ENCODE measurements around the gene EBF3.

Gene EBF3

GRCh38 chr10:129965425-129965808 lies 1.3 kb upstream of the EBF3 start:
- TF ChIP-seq FOXP2 (optimal IDR thresholded peaks at IDR 0.05; ENCODE audit: borderline replicate concordance, extremely low read depth, extremely low read length, insufficient read depth) (no peak), SIN3A (IDR thresholded peaks at IDR 0.05; ENCODE audit: borderline replicate concordance, insufficient read depth, low read length) (no peak), TAF1 (IDR thresholded peaks at IDR 0.05; ENCODE audit: borderline replicate concordance, insufficient read depth, low read length) (no peak), POLR2AphosphoS5 (IDR thresholded peaks at IDR 0.05; ENCODE audit: low read depth, low read length) (no peak), REST (IDR thresholded peaks at IDR 0.05; ENCODE audit: insufficient read depth in 1 of 2, low read depth in 2 of 2, low read length in 2 of 2) (no peak)

GRCh38 chr10:129964611-129965424 lies 744 bp upstream of the EBF3 start:
- TF ChIP-seq SIN3A (IDR thresholded peaks at IDR 0.05; ENCODE audit: borderline replicate concordance, insufficient read depth, low read length) = no peak
- TF ChIP-seq POLR2AphosphoS5 (IDR thresholded peaks at IDR 0.05; ENCODE audit: low read depth, low read length) = no peak
- TF ChIP-seq TAF1 (IDR thresholded peaks at IDR 0.05; ENCODE audit: borderline replicate concordance, insufficient read depth, low read length) = no peak
- TF ChIP-seq FOXP2 (optimal IDR thresholded peaks at IDR 0.05; ENCODE audit: borderline replicate concordance, extremely low read depth, extremely low read length, insufficient read depth) = no peak
- TF ChIP-seq REST (IDR thresholded peaks at IDR 0.05; ENCODE audit: insufficient read depth in 1 of 2, low read depth in 2 of 2, low read length in 2 of 2) = no peak

- TF ChIP-seq SIN3A (IDR thresholded peaks at IDR 0.05; ENCODE audit: borderline replicate concordance, insufficient read depth, low read length) = no peak
- no peak for TF ChIP-seq POLR2AphosphoS5 (IDR thresholded peaks at IDR 0.05; ENCODE audit: low read depth, low read length)
- no peak for TF ChIP-seq REST (IDR thresholded peaks at IDR 0.05; ENCODE audit: insufficient read depth in 1 of 2, low read depth in 2 of 2, low read length in 2 of 2)
Measured at GRCh38 chr10:129962872-129963640, 1.0 kb downstream of the EBF3 start.

GRCh38 chr10:129962031-129962871 lies 1.8 kb downstream of the EBF3 start:
- TF ChIP-seq POLR2AphosphoS5 (IDR thresholded peaks at IDR 0.05; ENCODE audit: low read depth, low read length) (no peak), TAF1 (IDR thresholded peaks at IDR 0.05; ENCODE audit: borderline replicate concordance, insufficient read depth, low read length) (no peak), SIN3A (IDR thresholded peaks at IDR 0.05; ENCODE audit: borderline replicate concordance, insufficient read depth, low read length) (no peak; the same call in 1 of the 2 replicates), REST (IDR thresholded peaks at IDR 0.05; ENCODE audit: insufficient read depth in 1 of 2, low read depth in 2 of 2, low read length in 2 of 2) (no peak)

Measured in PFSK-1 (cell line).